ENCODE data around the gene NRXN2.

The NRXN2 gene

GRCh38 chr11:64744544-64745188 lies 21.7 kb upstream of the NRXN2 start:
- no peak for TF ChIP-seq CTCF (IDR thresholded peaks at IDR 0.05)

DNA sequence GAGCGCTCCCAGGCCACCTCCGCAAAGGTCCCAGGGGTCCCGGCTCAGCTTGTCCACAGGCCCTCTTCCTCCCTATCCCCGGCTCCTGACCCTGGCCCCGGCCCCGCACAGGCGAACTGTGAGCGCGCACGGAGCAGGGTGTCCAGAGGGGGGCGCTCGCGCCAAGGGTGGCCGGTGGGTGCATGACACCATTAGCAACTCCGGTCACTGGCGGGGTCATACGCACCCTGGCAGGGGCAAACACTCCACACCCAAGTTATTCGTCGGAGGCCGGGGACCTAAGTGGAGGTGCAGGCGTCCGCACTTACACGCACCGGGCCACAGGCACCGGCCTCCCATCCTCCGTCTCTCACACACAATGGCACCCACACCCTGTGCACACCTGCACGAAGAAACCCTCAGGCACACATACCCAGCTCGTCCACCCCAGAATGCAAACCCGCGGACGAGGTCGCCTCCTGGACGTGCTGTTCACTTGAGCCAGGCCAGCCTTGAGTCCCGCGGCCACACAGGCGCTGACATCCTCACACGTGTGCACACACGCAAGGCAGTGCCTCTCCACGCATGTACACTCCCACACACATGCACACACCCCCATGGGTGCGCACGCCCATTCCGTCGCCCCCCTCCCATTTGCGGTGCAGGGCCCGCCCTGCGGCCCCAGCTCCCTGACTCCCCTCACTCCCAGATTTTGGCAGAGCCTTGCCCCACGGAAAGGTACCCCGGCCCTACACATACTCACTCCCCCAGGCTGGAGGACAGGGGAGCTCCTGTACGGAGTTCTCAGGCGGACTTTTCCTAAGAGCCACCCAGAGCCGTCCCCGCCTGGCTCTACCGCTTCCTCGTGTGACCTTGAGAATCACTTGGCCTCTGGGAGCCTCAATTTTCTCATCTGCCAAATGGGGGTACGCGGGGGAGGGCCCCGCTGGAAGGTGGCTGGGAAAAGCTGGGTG lies 20.9 kb upstream of the NRXN2 start, which contains the start of gene RASGRP2:
Gene RASGRP2 (minus strand): TSS at position 552 of the 953 bp plus-strand sequence. CDS start 1,276 bp downstream, outside the sequence.
- peak; percentile 61 for TF ChIP-seq CTCF (IDR thresholded peaks at IDR 0.05)

DNA sequence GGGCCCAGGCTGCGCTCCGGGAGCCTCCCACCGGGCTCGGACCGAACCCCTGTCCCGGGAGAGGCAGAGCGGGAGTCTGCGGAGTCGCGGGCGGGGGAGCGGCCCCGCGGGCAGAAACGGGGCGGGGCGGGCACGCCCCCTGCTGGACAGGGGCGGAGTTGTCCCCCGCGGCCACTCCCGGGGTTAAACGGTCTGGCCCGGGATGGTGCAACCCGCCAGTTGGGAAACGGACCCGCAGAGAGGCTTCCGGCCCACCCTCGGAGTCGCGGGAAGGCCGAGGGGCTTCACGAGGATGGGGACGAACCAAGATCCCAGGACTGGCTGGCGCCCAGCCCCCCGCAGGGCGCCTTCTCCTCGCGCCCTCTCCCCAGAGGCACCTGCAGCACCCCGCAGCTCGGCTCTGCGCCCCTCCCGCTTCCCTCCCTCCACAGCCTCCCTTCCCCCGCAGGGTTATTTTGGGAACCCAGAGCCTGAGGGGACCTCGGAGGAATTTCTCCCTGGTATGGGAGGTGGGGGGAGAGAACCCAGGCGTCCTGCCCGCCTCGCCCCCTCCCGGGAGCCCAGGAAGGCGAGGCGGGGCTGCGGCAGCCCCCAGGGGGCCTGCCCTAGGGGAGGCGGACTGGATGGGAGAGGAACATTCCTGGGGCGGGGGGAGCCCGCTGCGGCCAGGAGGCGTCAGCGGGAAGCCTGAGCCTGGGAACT lies 20.0 kb upstream of the NRXN2 start:
- peak; percentile 92 for TF ChIP-seq CTCF (IDR thresholded peaks at IDR 0.05)

- no peak for TF ChIP-seq CTCF (IDR thresholded peaks at IDR 0.05)
Measured at GRCh38 chr11:64742087-64742888, 19.3 kb upstream of the NRXN2 start.

DNA sequence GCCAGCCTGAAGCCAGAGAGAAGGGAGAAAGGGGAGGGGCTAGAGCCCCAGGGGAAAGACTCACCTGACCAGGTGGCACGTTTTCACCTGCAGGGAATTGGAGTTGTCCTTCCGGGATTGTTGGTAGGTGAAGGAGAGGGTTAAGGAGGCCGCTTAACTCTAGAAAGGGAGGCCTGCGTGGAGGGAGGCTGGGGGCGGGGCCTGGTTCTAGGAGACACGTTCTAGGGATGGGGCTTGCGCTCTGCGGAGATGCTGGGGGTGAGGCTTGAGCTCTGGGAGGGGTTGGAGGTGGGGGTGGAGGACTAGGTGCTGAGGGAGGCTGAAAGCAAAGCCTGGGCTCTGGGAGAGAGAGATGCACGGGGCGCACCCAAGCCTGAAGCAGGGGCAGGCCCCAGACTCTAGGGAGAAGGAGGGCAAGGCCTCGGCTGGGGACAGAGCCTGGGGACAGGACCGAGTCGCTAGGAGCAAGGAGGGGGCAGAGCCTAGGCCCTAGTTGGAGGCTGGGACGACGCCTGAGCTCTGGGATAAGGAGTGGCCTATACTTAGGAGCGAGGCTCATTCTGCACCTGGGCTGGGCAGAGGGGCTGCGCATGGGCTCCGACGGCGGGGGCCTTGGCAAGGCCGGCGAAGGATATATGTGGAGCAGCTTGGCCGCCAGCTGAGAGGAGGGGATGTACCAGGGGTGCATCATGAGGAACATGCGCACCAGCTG lies 18.5 kb upstream of the NRXN2 start:
- TF ChIP-seq CTCF (IDR thresholded peaks at IDR 0.05) = no peak

DNA sequence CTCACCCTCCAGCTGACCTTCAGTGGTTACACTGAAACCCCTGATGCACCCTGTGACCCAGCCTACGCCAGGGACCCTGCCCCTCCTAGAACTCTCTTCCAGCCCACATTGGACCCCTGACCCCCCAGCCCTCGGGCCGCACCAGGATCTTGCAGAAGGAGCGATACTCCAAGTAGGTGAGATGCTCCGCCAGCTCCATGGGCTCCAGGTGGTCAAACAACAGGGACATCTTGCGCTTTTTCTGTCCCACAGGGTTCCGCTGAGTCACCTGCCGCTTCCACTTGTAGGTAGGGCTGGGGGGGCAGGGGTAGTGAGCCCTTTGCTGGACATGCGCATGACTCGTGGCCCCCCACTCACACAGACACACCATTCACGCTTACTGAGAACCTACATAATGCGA lies 16.9 kb upstream of the NRXN2 start:
- no peak for TF ChIP-seq CTCF (IDR thresholded peaks at IDR 0.05)
